ENCODE measurements around the gene TSEN34.
A peak's percentile ranks its signal among the peaks of the same experiment; 100 is the strongest.
"Not testable (repeated sequence)": the region's sequence is repeated elsewhere in the genome, so short reads cannot be mapped to it uniquely, and the experiment has no call there.

The TSEN34 gene

DNA sequence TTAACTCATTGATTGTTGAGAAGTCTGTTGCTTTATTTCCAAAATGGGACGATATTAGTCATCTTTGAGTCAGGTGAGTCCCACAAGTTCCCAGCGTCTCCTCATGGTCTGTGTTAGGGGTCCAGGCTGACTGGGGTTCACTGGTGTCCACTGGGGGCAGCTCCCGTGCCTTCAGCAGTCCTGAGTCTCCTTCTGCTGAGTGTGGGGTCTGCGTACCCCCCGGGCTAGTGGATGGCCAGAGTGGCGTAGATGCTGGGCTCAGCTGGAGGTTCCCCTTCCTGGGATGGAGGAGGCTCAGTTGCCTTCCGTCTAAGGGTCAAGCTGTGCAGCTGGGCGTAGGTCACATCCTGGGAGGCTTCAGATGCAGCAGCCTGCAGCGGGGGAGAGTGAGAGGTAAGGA lies 25.8 kb downstream of the TSEN34 start:
- no peaks in the 10 kb centered on the region for H3K4me1 ChIP-seq (ENCODE audit: control insufficient read depth in 5 of 5, insufficient read depth in 5 of 5, low read length in 5 of 5)
- no peaks in the 10 kb centered on the region for H3K9me3 ChIP-seq (ENCODE audit: control insufficient read depth in 5 of 5, low read length in 5 of 5)
- no peak overlapping the region for H3K9ac ChIP-seq (ENCODE audit: low read length in 5 of 5)
- no peak overlapping the region for H3K4me3 ChIP-seq (ENCODE audit: low read depth in 1 of 5, low read length in 5 of 5)
- no peaks in the 10 kb centered on the region for H3K27me3 ChIP-seq (ENCODE audit: control insufficient read depth in 5 of 5, insufficient read depth in 4 of 5, low read length in 5 of 5)
- peaks cover 0 to 21% (median 6%) of the 10 kb centered on the region in 5 donors for H3K36me3 ChIP-seq (ENCODE audit: control insufficient read depth in 5 of 5, insufficient read depth in 5 of 5, low read length in 5 of 5)
- H3K27ac ChIP-seq (ENCODE audit: low read depth, low read length), result no peak overlapping the region

DNA sequence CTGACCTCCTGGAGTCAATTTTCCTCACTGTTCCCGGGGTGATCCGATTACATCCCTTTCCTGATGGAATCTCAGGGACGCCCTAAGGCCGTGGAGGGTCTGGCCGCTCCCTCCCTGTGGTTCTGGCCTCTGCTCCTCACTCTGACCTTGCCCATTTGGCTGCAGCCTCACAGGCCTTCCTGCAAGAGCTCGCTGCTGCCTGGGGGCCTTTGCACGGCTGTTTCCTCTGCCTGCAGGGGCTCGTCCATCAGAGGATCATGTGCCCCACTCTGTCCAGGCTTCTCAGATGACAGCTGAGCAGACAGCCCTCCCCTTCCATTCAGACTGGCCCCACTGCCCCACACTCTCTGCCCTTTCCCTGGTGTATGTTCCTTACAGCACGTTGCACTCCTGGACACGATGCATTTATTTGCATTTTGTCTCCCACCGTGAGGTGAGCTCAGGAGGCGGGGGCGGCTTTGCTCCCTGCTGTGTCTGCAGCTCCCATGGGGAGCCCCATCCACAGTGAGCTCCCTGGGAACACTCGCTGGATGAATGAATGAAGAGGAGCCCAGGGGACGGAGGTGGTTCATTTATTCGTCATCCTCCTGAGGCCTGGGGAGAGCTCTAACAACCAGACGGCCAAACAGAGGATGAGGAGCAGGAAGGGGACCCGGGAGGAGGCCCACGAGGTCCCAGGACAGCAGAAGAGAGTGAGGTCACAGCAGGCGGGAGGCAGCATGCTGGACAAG lies 26.6 kb downstream of the TSEN34 start:
- not testable (repeated sequence) for H3K4me1 ChIP-seq (ENCODE audit: control insufficient read depth in 5 of 5, insufficient read depth in 5 of 5, low read length in 5 of 5); H3K4me3 ChIP-seq (ENCODE audit: low read depth in 1 of 5, low read length in 5 of 5); H3K27ac ChIP-seq (ENCODE audit: low read depth, low read length); H3K9ac ChIP-seq (ENCODE audit: low read length in 5 of 5); H3K27me3 ChIP-seq (ENCODE audit: control insufficient read depth in 5 of 5, insufficient read depth in 4 of 5, low read length in 5 of 5); H3K9me3 ChIP-seq (ENCODE audit: control insufficient read depth in 5 of 5, low read length in 5 of 5)
- peaks cover 0 to 21% (median 6%) of the 10 kb centered on the region in 5 donors for H3K36me3 ChIP-seq (ENCODE audit: control insufficient read depth in 5 of 5, insufficient read depth in 5 of 5, low read length in 5 of 5)

DNA sequence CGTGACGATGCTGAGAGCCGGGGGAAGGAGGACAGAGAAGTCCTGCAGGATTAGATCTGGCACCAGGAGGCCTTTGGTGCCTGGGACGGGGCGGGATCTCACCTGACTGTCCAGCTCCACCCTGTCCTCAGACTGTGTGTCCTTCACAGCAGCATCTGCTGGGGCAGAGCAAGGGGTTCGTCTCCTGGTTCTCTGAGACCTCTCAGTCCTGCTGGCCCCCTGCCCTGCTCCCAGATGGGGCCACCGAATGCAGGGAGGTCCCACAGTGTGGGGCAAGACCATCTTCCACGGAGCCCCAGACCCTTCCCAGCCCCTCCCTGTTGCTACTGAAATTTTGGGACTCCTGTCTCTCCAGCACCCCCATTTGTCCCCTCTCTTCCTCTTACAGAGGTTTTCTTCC lies 27.2 kb downstream of the TSEN34 start:
- H3K36me3 ChIP-seq (ENCODE audit: control insufficient read depth in 5 of 5, insufficient read depth in 5 of 5, low read length in 5 of 5), result peaks cover 0 to 21% (median 6%) of the 10 kb centered on the region in 5 donors
- H3K4me3 ChIP-seq (ENCODE audit: low read depth in 1 of 5, low read length in 5 of 5), result no peak overlapping the region
- peaks cover 0 to 2% (median 0%) of the 10 kb centered on the region in 5 donors for H3K4me1 ChIP-seq (ENCODE audit: control insufficient read depth in 5 of 5, insufficient read depth in 5 of 5, low read length in 5 of 5)
- no peaks in the 10 kb centered on the region for H3K9me3 ChIP-seq (ENCODE audit: control insufficient read depth in 5 of 5, low read length in 5 of 5)
- no peak overlapping the region for H3K9ac ChIP-seq (ENCODE audit: low read length in 5 of 5)
- H3K27me3 ChIP-seq (ENCODE audit: control insufficient read depth in 5 of 5, insufficient read depth in 4 of 5, low read length in 5 of 5), result peaks cover 0 to 6% (median 2%) of the 10 kb centered on the region in 5 donors
- H3K27ac ChIP-seq (ENCODE audit: low read depth, low read length), result no peak overlapping the region

DNA sequence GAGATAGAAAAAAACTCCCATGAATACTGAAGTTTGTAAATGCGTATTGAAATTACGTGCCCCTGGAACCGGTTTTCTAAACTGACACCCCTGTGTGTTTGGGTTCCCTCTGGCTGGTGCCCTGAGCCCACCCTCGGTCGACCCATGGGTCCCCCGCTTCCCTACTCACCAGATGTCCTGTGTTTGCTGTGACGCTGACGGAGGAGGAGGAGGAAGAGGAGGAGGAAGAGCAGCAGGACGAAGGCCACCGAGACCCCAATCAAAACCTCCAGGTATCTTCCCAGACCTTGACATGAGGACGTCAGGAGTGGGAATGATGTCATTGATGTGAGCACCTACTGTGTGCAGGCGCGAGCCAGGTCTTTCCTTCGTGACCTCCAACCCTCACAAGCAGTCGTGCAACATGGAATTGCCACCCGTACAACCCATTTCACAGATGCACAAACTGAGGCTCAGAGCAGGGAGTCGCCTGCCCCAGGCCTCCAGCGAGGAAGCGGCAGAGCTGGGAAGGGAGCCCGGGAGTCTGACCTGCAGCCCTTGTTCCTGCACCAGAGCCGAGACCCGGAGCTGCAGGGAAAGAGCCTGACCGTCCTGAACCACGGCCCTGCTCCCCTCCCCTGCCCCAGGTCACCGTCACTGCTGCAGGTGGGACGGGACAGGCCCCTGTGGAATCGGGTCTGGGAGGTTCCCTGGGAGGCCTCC lies 28.0 kb downstream of the TSEN34 start:
- H3K9ac ChIP-seq (ENCODE audit: low read length in 5 of 5), result no peak overlapping the region
- H3K4me3 ChIP-seq (ENCODE audit: low read depth in 1 of 5, low read length in 5 of 5), result no peak overlapping the region
- H3K27ac ChIP-seq (ENCODE audit: low read depth, low read length), result no peak overlapping the region
- H3K9me3 ChIP-seq (ENCODE audit: control insufficient read depth in 5 of 5, low read length in 5 of 5), result no peaks in the 10 kb centered on the region
- peaks cover 0 to 4% (median 0%) of the 10 kb centered on the region in 5 donors for H3K4me1 ChIP-seq (ENCODE audit: control insufficient read depth in 5 of 5, insufficient read depth in 5 of 5, low read length in 5 of 5)
- peaks cover 0 to 21% (median 6%) of the 10 kb centered on the region in 5 donors for H3K36me3 ChIP-seq (ENCODE audit: control insufficient read depth in 5 of 5, insufficient read depth in 5 of 5, low read length in 5 of 5)
- peaks cover 0 to 7% (median 4%) of the 10 kb centered on the region in 5 donors for H3K27me3 ChIP-seq (ENCODE audit: control insufficient read depth in 5 of 5, insufficient read depth in 4 of 5, low read length in 5 of 5)

GRCh38 chr19:54219702-54220101 lies 28.6 kb downstream of the TSEN34 start:
- peaks cover 0 to 21% (median 6%) of the 10 kb centered on the region in 5 donors for H3K36me3 ChIP-seq (ENCODE audit: control insufficient read depth in 5 of 5, insufficient read depth in 5 of 5, low read length in 5 of 5)
- not testable (repeated sequence) for H3K9me3 ChIP-seq (ENCODE audit: control insufficient read depth in 5 of 5, low read length in 5 of 5)

DNA sequence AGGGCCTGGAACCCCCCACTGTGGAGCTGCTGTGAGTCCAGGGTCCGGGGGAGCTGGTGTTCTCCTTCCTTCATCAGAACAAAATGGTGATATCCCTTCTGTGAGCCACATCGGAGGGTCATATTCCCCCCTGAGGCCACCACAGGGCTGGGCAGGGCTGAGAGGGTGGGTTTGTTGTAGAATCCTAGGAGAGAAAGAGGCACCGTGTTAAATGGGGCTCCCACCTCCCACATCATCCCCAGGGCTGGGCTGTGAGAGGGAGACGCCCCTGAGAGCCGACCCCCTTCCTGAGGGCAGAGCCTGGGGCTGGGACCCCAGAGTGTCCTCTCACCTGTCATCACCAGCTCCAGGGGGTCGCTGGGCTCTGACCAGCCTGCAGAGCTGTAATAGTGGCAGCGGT lies 30.8 kb downstream of the TSEN34 start:
- H3K36me3 ChIP-seq (ENCODE audit: control insufficient read depth in 5 of 5, insufficient read depth in 5 of 5, low read length in 5 of 5), result peaks cover 0 to 16% (median 0%) of the 10 kb centered on the region in 5 donors
- H3K27me3 ChIP-seq (ENCODE audit: control insufficient read depth in 5 of 5, insufficient read depth in 4 of 5, low read length in 5 of 5); H3K4me1 ChIP-seq (ENCODE audit: control insufficient read depth in 5 of 5, insufficient read depth in 5 of 5, low read length in 5 of 5); H3K27ac ChIP-seq (ENCODE audit: low read depth, low read length); H3K9me3 ChIP-seq (ENCODE audit: control insufficient read depth in 5 of 5, low read length in 5 of 5); H3K4me3 ChIP-seq (ENCODE audit: low read depth in 1 of 5, low read length in 5 of 5); H3K9ac ChIP-seq (ENCODE audit: low read length in 5 of 5): not testable (repeated sequence)

More at GRCh38 chr19:54219702-54220101, 28.6 kb downstream of the TSEN34 start:
- H3K9ac ChIP-seq (ENCODE audit: low read length in 5 of 5); H3K4me1 ChIP-seq (ENCODE audit: control insufficient read depth in 5 of 5, insufficient read depth in 5 of 5, low read length in 5 of 5); H3K27me3 ChIP-seq (ENCODE audit: control insufficient read depth in 5 of 5, insufficient read depth in 4 of 5, low read length in 5 of 5); H3K27ac ChIP-seq (ENCODE audit: low read depth, low read length); H3K4me3 ChIP-seq (ENCODE audit: low read depth in 1 of 5, low read length in 5 of 5): not testable (repeated sequence)

DNA sequence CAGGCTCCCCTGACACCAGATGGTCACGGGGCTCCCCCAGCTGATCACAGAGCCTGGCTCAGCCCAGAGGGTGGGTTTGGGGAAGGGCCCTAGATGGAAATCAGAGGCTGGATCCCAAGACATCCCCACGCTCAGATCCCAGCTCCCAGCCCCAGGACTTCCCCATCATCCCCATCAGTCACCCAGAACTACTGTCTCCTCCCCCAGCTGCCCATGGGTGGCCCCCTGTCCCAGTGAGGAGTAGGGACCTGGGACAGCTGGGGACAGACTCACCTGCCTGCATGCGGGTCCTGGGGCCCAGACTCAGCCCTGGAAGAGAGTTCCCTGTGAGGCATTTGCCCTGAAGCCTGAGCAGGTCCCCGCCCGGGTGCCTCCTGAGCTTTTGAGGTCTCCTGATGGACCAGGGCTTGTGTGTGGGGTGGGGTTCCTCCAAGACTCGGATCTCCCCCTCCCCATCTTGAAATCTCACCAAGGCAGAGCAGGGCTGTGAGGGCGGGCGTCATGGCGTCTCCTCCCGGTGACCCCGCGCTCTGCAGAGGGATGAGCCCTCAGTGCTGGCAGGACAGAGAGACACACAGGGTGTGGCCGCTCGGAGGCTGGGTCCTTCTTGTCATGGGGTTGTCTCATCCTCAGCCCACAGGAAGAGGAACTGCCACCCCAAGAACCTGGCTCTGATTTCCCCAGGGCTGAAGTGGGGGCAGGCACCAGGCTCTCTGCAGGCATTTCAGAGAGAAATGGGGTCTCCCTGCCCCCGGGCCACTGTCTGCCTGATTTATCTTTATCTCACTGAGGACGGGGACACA lies 31.6 kb downstream of the TSEN34 start, which contains the start of gene LILRB3:
LILRB3 (minus strand) TSS at position 534 of the 803 bp plus-strand sequence; CDS start at position 503, 31 bp downstream.
- not testable (repeated sequence) for H3K9me3 ChIP-seq (ENCODE audit: control insufficient read depth in 5 of 5, low read length in 5 of 5); H3K27ac ChIP-seq (ENCODE audit: low read depth, low read length); H3K27me3 ChIP-seq (ENCODE audit: control insufficient read depth in 5 of 5, insufficient read depth in 4 of 5, low read length in 5 of 5); H3K9ac ChIP-seq (ENCODE audit: low read length in 5 of 5); H3K4me1 ChIP-seq (ENCODE audit: control insufficient read depth in 5 of 5, insufficient read depth in 5 of 5, low read length in 5 of 5)
- H3K4me3 ChIP-seq (ENCODE audit: low read depth in 1 of 5, low read length in 5 of 5), result peak within 1 kb of the TSS in 2 of 5 donors; percentile 34
- H3K36me3 ChIP-seq (ENCODE audit: control insufficient read depth in 5 of 5, insufficient read depth in 5 of 5, low read length in 5 of 5), result peaks cover 0 to 14% (median 0%) of the 10 kb centered on the region in 5 donors

DNA sequence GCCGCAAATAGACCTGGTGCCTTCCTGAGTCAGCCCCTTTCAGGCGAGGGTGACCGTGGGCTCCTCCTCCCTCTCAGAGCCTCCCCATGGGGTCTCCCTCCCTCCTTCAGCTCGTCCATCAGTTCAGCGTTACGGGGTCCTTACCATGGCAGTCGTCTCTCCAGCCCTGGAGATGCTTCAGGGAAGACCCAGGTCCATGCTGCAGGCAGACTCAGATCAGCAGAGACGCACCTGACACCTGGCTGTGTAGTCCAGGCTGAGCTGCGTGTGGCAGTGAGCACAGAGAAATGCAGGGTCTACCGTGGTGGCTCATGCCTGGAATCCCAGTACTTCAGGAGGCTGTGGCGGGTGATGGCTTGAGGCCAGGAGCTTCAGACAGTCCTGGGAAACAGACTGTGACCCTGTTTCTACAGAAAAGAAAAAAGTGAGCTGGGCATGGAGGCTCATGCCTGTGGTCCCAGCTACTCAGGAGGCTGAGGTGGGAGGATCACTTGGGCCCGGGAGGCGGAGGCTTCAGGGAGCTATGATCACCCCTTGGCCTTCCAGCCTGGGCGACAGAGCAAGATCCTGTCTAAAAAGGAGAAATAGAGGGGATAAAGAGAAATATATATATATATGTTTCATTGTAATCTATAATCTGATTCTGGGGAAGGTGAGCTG lies 32.3 kb downstream of the TSEN34 start:
- H3K4me3 ChIP-seq (ENCODE audit: low read depth in 1 of 5, low read length in 5 of 5); H3K4me1 ChIP-seq (ENCODE audit: control insufficient read depth in 5 of 5, insufficient read depth in 5 of 5, low read length in 5 of 5); H3K27me3 ChIP-seq (ENCODE audit: control insufficient read depth in 5 of 5, insufficient read depth in 4 of 5, low read length in 5 of 5); H3K9ac ChIP-seq (ENCODE audit: low read length in 5 of 5); H3K9me3 ChIP-seq (ENCODE audit: control insufficient read depth in 5 of 5, low read length in 5 of 5); H3K27ac ChIP-seq (ENCODE audit: low read depth, low read length): not testable (repeated sequence)
- H3K36me3 ChIP-seq (ENCODE audit: control insufficient read depth in 5 of 5, insufficient read depth in 5 of 5, low read length in 5 of 5), result peaks cover 0 to 10% (median 0%) of the 10 kb centered on the region in 5 donors

DNA sequence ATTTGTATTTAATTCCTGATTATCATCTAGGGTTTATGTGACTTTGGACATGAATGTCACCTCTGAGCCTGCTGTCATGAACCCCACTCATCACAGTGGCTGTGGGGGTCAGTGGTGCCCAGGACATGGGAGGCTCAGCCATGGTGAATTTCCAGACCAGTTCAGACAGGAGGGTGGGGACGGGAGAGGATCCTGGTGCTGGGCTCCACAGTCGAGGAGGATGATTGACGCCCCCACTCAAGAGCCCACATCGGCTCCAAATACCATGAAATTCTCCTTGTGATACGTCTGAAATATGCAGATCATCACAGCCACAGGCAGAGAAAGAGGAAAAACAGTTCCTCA lies 32.8 kb downstream of the TSEN34 start:
- H3K27me3 ChIP-seq (ENCODE audit: control insufficient read depth in 5 of 5, insufficient read depth in 4 of 5, low read length in 5 of 5); H3K9ac ChIP-seq (ENCODE audit: low read length in 5 of 5); H3K27ac ChIP-seq (ENCODE audit: low read depth, low read length); H3K4me3 ChIP-seq (ENCODE audit: low read depth in 1 of 5, low read length in 5 of 5); H3K36me3 ChIP-seq (ENCODE audit: control insufficient read depth in 5 of 5, insufficient read depth in 5 of 5, low read length in 5 of 5); H3K9me3 ChIP-seq (ENCODE audit: control insufficient read depth in 5 of 5, low read length in 5 of 5); H3K4me1 ChIP-seq (ENCODE audit: control insufficient read depth in 5 of 5, insufficient read depth in 5 of 5, low read length in 5 of 5): not testable (repeated sequence)
